Kidney capillary endothelial cell (primary cell): Measurements from ENCODE around the gene WWTR1.
A peak's percentile ranks its signal among the peaks of the same experiment; 100 is the strongest.

Source experiments
- DNase-seq: peaks from one replicate; pipeline ENCODE4 v3.0.0-alpha.2; 2018; ENCODE audit warnings: low spot score

Gene WWTR1

GRCh38 chr3:149657926-149658743, at the start of gene WWTR1:
WWTR1 (minus strand) TSS chr3:149658025; CDS start chr3:149657306, 719 bp downstream.
- DNase-seq = peak; percentile 89

- DNase-seq = no peak
Measured at GRCh38 chr3:149706905-149707304, 49.1 kb upstream of the WWTR1 start.

GRCh38 chr3:149705416-149705815, 47.6 kb upstream of the WWTR1 start:
- DNase-seq = no peak

- DNase-seq = no peak
Measured at GRCh38 chr3:149703466-149703865, 45.6 kb upstream of the WWTR1 start.

GRCh38 chr3:149702691-149703441, 45.0 kb upstream of the WWTR1 start:
- peak; percentile 86 for DNase-seq

GRCh38 chr3:149701977-149702350, 44.1 kb upstream of the WWTR1 start:
- DNase-seq = no peak

- DNase-seq = no peak
Measured at GRCh38 chr3:149701206-149701976, 43.6 kb upstream of the WWTR1 start.

GRCh38 chr3:149688122-149688757, 30.4 kb upstream of the WWTR1 start:
- DNase-seq = no peak

GRCh38 chr3:149686996-149687395, 29.2 kb upstream of the WWTR1 start:
- no peak for DNase-seq

GRCh38 chr3:149678351-149678950, 20.6 kb upstream of the WWTR1 start:
- DNase-seq = peak; percentile 54

- no peak for DNase-seq
Measured at GRCh38 chr3:149673393-149673792, 15.6 kb upstream of the WWTR1 start.

GRCh38 chr3:149670742-149671492, 13.1 kb upstream of the WWTR1 start:
- no peak for DNase-seq

- no peak for DNase-seq
Measured at GRCh38 chr3:149667576-149667975, 9.8 kb upstream of the WWTR1 start.

- no peak for DNase-seq
Measured at GRCh38 chr3:149663966-149664365, 6.1 kb upstream of the WWTR1 start.

- DNase-seq = no peak
Measured at GRCh38 chr3:149662240-149662887, 4.5 kb upstream of the WWTR1 start.

GRCh38 chr3:149660462-149660861, 2.6 kb upstream of the WWTR1 start:
- no peak for DNase-seq

GRCh38 chr3:149658744-149659497, 1.1 kb upstream of the WWTR1 start:
- no peak for DNase-seq

GRCh38 chr3:149657321-149657925, 402 bp downstream of the WWTR1 start:
- DNase-seq = no peak
